Neural progenitor cell (in vitro differentiated cells): ENCODE results near the gene GRIK2. TPM values are rescaled to one million over a fixed set of nuclear protein-coding genes. Genes with fewer than 3 reads are reported as not detected.
A peak's percentile ranks its signal among the peaks of the same experiment; 100 is the strongest.

ENCODE experiments used
- DNase-seq: peaks from one replicate; pipeline ENCODE4 v3.0.0-alpha.2; 2016; ENCODE audit warnings: low spot score
- H2AFZ ChIP-seq: fragments of 200-600 bp; sonication (generic); replicated peaks from 2 replicates; pipeline ENCODE4 v1.6.1; 2016; ENCODE audit warnings: antibody characterized with exemption
- H3F3A ChIP-seq: fragments of 200-600 bp; sonication (generic); 2 replicates; pipeline ENCODE4 v1.6.1; 2016; ENCODE audit warnings: antibody characterized with exemption, low read depth
- H3K27ac ChIP-seq: fragments of 200-600 bp; sonication (generic); 2 replicates; pipeline ENCODE4 v1.5.1; 2016; ENCODE audit warnings: mild to moderate bottlenecking
- H3K27me3 ChIP-seq: fragments of 200-600 bp; sonication (generic); 2 replicates; pipeline ENCODE4 v1.6.1; 2016; ENCODE audit warnings: mild to moderate bottlenecking, moderate library complexity
- H3K36me3 ChIP-seq: fragments of 200-600 bp; sonication (generic); 2 replicates; pipeline ENCODE4 v1.5.1; 2016
- H3K4me1 ChIP-seq: fragments of 200-600 bp; sonication (generic); 2 replicates; pipeline ENCODE4 v1.6.1; 2016; ENCODE audit warnings: mixed run types
- H3K4me2 ChIP-seq: fragments of 200-600 bp; sonication (generic); 2 replicates; pipeline ENCODE4 v1.6.1; 2016
- H3K4me3 ChIP-seq: fragments of 200-600 bp; sonication (generic); 2 replicates; pipeline ENCODE4 v1.5.1; 2016
- H3K79me2 ChIP-seq: fragments of 200-600 bp; sonication (generic); 2 replicates; pipeline ENCODE4 v1.6.1; 2016; ENCODE audit warnings: low read depth
- H3K9ac ChIP-seq: fragments of 200-600 bp; sonication (generic); 2 replicates; pipeline ENCODE4 v1.6.1; 2016
- H3K9me3 ChIP-seq: fragments of 200-600 bp; sonication (generic); 2 replicates; pipeline ENCODE4 v1.5.1; 2016; ENCODE audit warnings: low read depth
- H4K20me1 ChIP-seq: fragments of 200-600 bp; sonication (generic); 2 replicates; pipeline ENCODE4 v1.6.1; 2016; ENCODE audit warnings: low read depth
- H3K27ac Mint-ChIP-seq: 3 replicates; pipeline ENCODE4 v1.8.0; 2021; ENCODE audit warnings: mixed read lengths
- H3K27me3 Mint-ChIP-seq: 2 replicates; pipeline ENCODE4 v1.8.0; 2022; ENCODE audit warnings: low read depth, mild to moderate bottlenecking, inconsistent platforms, moderate library complexity, mixed read lengths; ENCODE audit not compliant: insufficient read depth
- H3K36me3 Mint-ChIP-seq: 3 replicates; pipeline ENCODE4 v1.8.0; 2021; ENCODE audit warnings: mixed read lengths
- H3K4me1 Mint-ChIP-seq: 3 replicates; pipeline ENCODE4 v1.8.0; 2021; ENCODE audit warnings: mixed read lengths
- H3K4me3 Mint-ChIP-seq: 3 replicates; pipeline ENCODE4 v1.8.0; 2021; ENCODE audit warnings: mild to moderate bottlenecking, moderate library complexity, mixed read lengths
- H3K9me3 Mint-ChIP-seq: 3 replicates; pipeline ENCODE4 v1.8.0; 2020; ENCODE audit warnings: mixed read lengths
- CTCF ChIP-seq: fragments of 200-600 bp; sonication (generic); IDR thresholded peaks from 2 replicates; pipeline ENCODE4 v1.5.1; 2017; ENCODE audit warnings: antibody characterized with exemption, mild to moderate bottlenecking
- EZH2 ChIP-seq: fragments of 200-600 bp; sonication (generic); IDR thresholded peaks from 2 replicates; pipeline ENCODE4 v1.6.1; 2017; ENCODE audit warnings: antibody characterized with exemption, mild to moderate bottlenecking, moderate library complexity
- EZH2phosphoT487 ChIP-seq: fragments of 200-600 bp; sonication (generic); IDR thresholded peaks from 2 replicates; pipeline ENCODE4 v1.6.1; 2017; ENCODE audit warnings: antibody characterized with exemption
- total RNA-seq: library from RNA; depleted of rRNA; stranded (reverse); fragments of >200 nt; gene quantifications from 2 replicates; pipeline ENCODE4 v1.2.3, GENCODE V29; 2015; ENCODE audit warnings: low replicate concordance

GRIK2 gene
- total RNA-seq, 1 donor from 2014 or later = 0.88 TPM

- H3F3A ChIP-seq = no peaks in the 10 kb centered on the region
- peak; percentile 29 for DNase-seq
- no peak overlapping the region for H2AFZ ChIP-seq
- Mint-ChIP-seq H3K4me3 (no peak overlapping the region), H3K4me1 (no peaks in the 10 kb centered on the region), H3K36me3 (no peaks in the 10 kb centered on the region), H3K27me3 (peaks cover 3% of the 10 kb centered on the region), H3K27ac (no peak overlapping the region), H3K9me3 (peaks cover 9% of the 10 kb centered on the region)
- H3K9ac ChIP-seq = no peak overlapping the region
- H3K36me3 ChIP-seq = no peaks in the 10 kb centered on the region
- H3K4me1 ChIP-seq = no peaks in the 10 kb centered on the region
- TF ChIP-seq EZH2phosphoT487 = no peak
- peak; percentile 59 for TF ChIP-seq CTCF
- H3K27me3 ChIP-seq = no peaks in the 10 kb centered on the region
- no peak overlapping the region for H3K27ac ChIP-seq
- H3K4me2 ChIP-seq = no peak overlapping the region
- no peaks in the 10 kb centered on the region for H4K20me1 ChIP-seq
- H3K9me3 ChIP-seq = no peaks in the 10 kb centered on the region
- no peaks in the 10 kb centered on the region for H3K79me2 ChIP-seq
- H3K4me3 ChIP-seq = no peak overlapping the region
Observed at GRCh38 chr6:102114402-102114801, 720.9 kb downstream of the GRIK2 start.

GRCh38 chr6:102115911-102116310 is 722.4 kb downstream of the GRIK2 start:
- H3F3A ChIP-seq = no peaks in the 10 kb centered on the region
- TF ChIP-seq EZH2phosphoT487 = no peak
- TF ChIP-seq CTCF = no peak
- no peak for TF ChIP-seq EZH2
- Mint-ChIP-seq H3K27me3 (peaks cover 3% of the 10 kb centered on the region), H3K27ac (no peak overlapping the region), H3K36me3 (no peaks in the 10 kb centered on the region), H3K9me3 (peaks cover 9% of the 10 kb centered on the region), H3K4me3 (no peak overlapping the region), H3K4me1 (no peaks in the 10 kb centered on the region)
- no peak overlapping the region for H2AFZ ChIP-seq
- no peak overlapping the region for H3K4me3 ChIP-seq
- no peaks in the 10 kb centered on the region for H3K9me3 ChIP-seq
- no peak overlapping the region for H3K4me2 ChIP-seq
- DNase-seq = no peak
- H3K36me3 ChIP-seq = no peaks in the 10 kb centered on the region
- H4K20me1 ChIP-seq = no peaks in the 10 kb centered on the region
- no peak overlapping the region for H3K9ac ChIP-seq
- H3K4me1 ChIP-seq = no peaks in the 10 kb centered on the region
- no peaks in the 10 kb centered on the region for H3K27me3 ChIP-seq
- no peaks in the 10 kb centered on the region for H3K79me2 ChIP-seq
- no peak overlapping the region for H3K27ac ChIP-seq

- no peaks in the 10 kb centered on the region for H3K36me3 Mint-ChIP-seq
- H3K79me2 ChIP-seq = no peaks in the 10 kb centered on the region
- H3K9me3 ChIP-seq = no peaks in the 10 kb centered on the region
- no peaks in the 10 kb centered on the region for H3K36me3 ChIP-seq
- H3K4me3 ChIP-seq = no peak overlapping the region
- H3K9me3 Mint-ChIP-seq = peaks cover 9% of the 10 kb centered on the region
- H3K27ac Mint-ChIP-seq = no peak overlapping the region
- H3K27ac ChIP-seq = no peak overlapping the region
- H3F3A ChIP-seq = no peaks in the 10 kb centered on the region
- H2AFZ ChIP-seq = no peak overlapping the region
- H3K27me3 ChIP-seq = no peaks in the 10 kb centered on the region
- no peak for TF ChIP-seq EZH2
- peaks cover 3% of the 10 kb centered on the region for H3K27me3 Mint-ChIP-seq
- H3K9ac ChIP-seq = no peak overlapping the region
- no peak for DNase-seq
- H3K4me1 ChIP-seq = no peaks in the 10 kb centered on the region
- H3K4me1 Mint-ChIP-seq = no peaks in the 10 kb centered on the region
- H3K4me2 ChIP-seq = no peak overlapping the region
- no peaks in the 10 kb centered on the region for H4K20me1 ChIP-seq
- H3K4me3 Mint-ChIP-seq = no peak overlapping the region
Observed at GRCh38 chr6:102118034-102118433, 724.5 kb downstream of the GRIK2 start.
